Skin of body (tissue), 2 donors: ENCODE data around the gene SYNE3. TPM values are rescaled to one million over a fixed set of nuclear protein-coding genes. Genes with fewer than 3 reads are reported as not detected.

Experiments used
- DNase-seq: peaks from one replicate; lab custom pipeline; 2025; lab: John Stamatoyannopoulos, UW
- total RNA-seq: library from RNA; depleted of rRNA; stranded (reverse); fragments of >200 nt; gene quantifications from one replicate; pipeline ENCODE4 v1.2.3, GENCODE V29; 2014

Gene SYNE3
- total RNA-seq, 1 donor from 2014 or later, result 13.9 TPM

GRCh38 chr14:95509495-95509894 lies 7.0 kb downstream of the SYNE3 start:
- DNase-seq, result no peak

- no peak for DNase-seq
Observed at GRCh38 chr14:95508377-95508776, 8.1 kb downstream of the SYNE3 start.

GRCh38 chr14:95507701-95508103 lies 8.7 kb downstream of the SYNE3 start:
- no peak for DNase-seq

- no peak for DNase-seq
Observed at GRCh38 chr14:95507174-95507573, 9.3 kb downstream of the SYNE3 start.

GRCh38 chr14:95505030-95505589 lies 11.3 kb downstream of the SYNE3 start:
- no peak for DNase-seq

- no peak for DNase-seq
Observed at GRCh38 chr14:95504135-95505029, 12.1 kb downstream of the SYNE3 start.

GRCh38 chr14:95503365-95504134 lies 12.9 kb downstream of the SYNE3 start:
- no peak for DNase-seq

GRCh38 chr14:95502381-95502950 lies 14.0 kb downstream of the SYNE3 start:
- DNase-seq, result no peak

- DNase-seq, result no peak
Observed at GRCh38 chr14:95500772-95501401, 15.6 kb downstream of the SYNE3 start.

GRCh38 chr14:95500201-95500681 lies 16.2 kb downstream of the SYNE3 start:
- no peak for DNase-seq

GRCh38 chr14:95499354-95499750 lies 17.1 kb downstream of the SYNE3 start:
- no peak for DNase-seq

- DNase-seq, result no peak
Observed at GRCh38 chr14:95498622-95499353, 17.7 kb downstream of the SYNE3 start.

- no peak for DNase-seq
Observed at GRCh38 chr14:95497561-95498011, 18.9 kb downstream of the SYNE3 start.

- peak; percentile 64 for DNase-seq
Observed at GRCh38 chr14:95496690-95497259, 19.7 kb downstream of the SYNE3 start.

GRCh38 chr14:95496111-95496681 lies 20.3 kb downstream of the SYNE3 start:
- DNase-seq, result no peak

GRCh38 chr14:95495538-95496025 lies 20.9 kb downstream of the SYNE3 start:
- no peak for DNase-seq

- no peak for DNase-seq
Observed at GRCh38 chr14:95495076-95495475, 21.4 kb downstream of the SYNE3 start.

GRCh38 chr14:95494456-95494855 lies 22.0 kb downstream of the SYNE3 start:
- DNase-seq, result no peak

- no peak for DNase-seq
Observed at GRCh38 chr14:95493976-95494375, 22.5 kb downstream of the SYNE3 start.
